22Rv1 (cell line): ENCODE results near the gene SCD.

Source experiments
- H3K27ac ChIP-seq: fragments of 450-650 bp; 2 replicates; pipeline ENCODE4 v1.5.1; 2017
- ZFX ChIP-seq: fragments of 450-650 bp; IDR thresholded peaks from 2 replicates; pipeline ENCODE4 v1.6.1; 2017; ENCODE audit warnings: antibody characterized with exemption, borderline replicate concordance
- TF ChIP-seq, protein P1 (sequence below): fragments of 450-650 bp; IDR thresholded peaks from 2 replicates; pipeline ENCODE4 v1.5.1; 2017; ENCODE audit warnings: mild to moderate bottlenecking

The SCD gene

GRCh38 chr10:100328198-100328597 is 18.8 kb upstream of the SCD start:
- H3K27ac ChIP-seq: no peak overlapping the region
- TF ChIP-seq ZFX: no peak

DNA sequence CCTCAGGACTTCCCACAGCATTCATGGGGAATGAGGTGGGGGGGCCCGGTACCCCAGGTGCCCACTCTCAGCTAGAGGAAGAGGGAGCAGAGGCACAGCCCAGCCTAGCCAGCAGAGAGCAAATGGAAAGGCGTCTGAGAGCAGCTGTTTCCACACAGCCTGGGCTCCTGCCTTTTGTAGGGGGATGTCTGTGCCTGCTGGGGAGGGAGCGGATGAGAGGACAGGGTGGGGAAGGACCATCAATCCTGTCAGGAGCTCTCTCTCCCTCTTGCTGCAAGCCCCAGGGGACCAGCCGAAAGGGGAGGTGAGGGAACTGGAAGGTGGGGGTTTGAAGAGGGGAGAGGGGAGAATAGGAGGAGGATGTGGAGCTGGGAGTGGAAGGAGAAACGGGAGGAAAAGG is 17.0 kb upstream of the SCD start, which contains the start of gene PKD2L1:
Gene PKD2L1 (minus strand): TSS at position 150 of the 400 bp plus-strand sequence. CDS start 125 bp downstream, at position 25.
- TF ChIP-seq, protein P1, sequence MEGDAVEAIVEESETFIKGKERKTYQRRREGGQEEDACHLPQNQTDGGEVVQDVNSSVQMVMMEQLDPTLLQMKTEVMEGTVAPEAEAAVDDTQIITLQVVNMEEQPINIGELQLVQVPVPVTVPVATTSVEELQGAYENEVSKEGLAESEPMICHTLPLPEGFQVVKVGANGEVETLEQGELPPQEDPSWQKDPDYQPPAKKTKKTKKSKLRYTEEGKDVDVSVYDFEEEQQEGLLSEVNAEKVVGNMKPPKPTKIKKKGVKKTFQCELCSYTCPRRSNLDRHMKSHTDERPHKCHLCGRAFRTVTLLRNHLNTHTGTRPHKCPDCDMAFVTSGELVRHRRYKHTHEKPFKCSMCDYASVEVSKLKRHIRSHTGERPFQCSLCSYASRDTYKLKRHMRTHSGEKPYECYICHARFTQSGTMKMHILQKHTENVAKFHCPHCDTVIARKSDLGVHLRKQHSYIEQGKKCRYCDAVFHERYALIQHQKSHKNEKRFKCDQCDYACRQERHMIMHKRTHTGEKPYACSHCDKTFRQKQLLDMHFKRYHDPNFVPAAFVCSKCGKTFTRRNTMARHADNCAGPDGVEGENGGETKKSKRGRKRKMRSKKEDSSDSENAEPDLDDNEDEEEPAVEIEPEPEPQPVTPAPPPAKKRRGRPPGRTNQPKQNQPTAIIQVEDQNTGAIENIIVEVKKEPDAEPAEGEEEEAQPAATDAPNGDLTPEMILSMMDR: no peak
- TF ChIP-seq ZFX: no peak
- H3K27ac ChIP-seq: no peak within 1 kb of the TSS

GRCh38 chr10:100333106-100333505 is 13.9 kb upstream of the SCD start:
- no peak for TF ChIP-seq ZFX
- TF ChIP-seq, protein P1: no peak
- no peak overlapping the region for H3K27ac ChIP-seq

GRCh38 chr10:100333661-100334440 is 13.2 kb upstream of the SCD start:
- no peak overlapping the region for H3K27ac ChIP-seq
- TF ChIP-seq, protein P1: no peak
- TF ChIP-seq ZFX: no peak

DNA sequence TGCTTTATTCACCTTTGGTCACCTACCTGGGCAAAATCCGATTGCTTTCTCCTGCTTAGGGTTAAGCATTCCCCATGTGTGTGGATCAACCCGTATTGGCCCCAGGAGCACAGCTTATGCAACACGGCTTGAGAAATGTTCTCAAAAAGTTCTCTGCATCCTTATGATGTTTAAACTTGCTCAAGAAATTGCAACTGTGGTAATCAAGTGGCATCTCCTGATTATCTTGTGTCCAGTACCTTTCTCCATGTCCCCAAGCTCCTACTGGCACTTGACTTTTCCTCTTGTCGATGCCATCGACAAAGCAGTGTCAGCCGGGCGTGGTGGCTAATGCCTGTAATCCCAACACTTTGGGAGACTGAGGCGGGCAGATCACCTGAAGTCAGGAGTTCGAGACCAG is 12.3 kb upstream of the SCD start:
- H3K27ac ChIP-seq: no peak overlapping the region
- TF ChIP-seq, protein P1: no peak

- H3K27ac ChIP-seq: 0 out of 2 replicates have a peak overlapping the region, but pooled peaks have one; percentile 3
- TF ChIP-seq, protein P1: peak; percentile 97
- TF ChIP-seq ZFX: no peak
Measured at GRCh38 chr10:100338434-100339036, 8.5 kb upstream of the SCD start.

DNA sequence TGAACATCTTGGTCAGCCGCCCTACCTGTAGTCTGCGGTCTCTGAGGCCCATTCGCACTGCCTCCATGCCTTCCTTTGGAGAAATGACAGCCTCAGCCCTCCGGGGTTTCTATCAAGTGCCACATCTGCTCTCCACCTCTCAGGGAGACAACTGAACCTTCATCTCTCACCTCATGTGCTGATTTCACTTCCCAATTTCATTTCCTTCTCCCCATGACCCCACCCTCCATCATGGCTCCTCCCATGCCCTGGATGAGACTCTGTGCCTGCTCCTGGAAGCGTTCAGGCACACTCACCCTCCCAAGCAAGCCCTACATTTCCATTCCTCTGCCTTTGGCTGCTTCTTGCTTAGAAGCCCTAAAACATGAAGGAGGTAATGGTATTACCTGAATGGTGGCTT is 7.8 kb upstream of the SCD start:
- TF ChIP-seq ZFX: no peak
- TF ChIP-seq, protein P1: no peak
- H3K27ac ChIP-seq: 0 out of 2 replicates have a peak overlapping the region, but pooled peaks have one; percentile 3
